Medulla oblongata (tissue), 1 donor: ENCODE results near the gene CHD5.
"Not testable (repeated sequence)": the region's sequence is repeated elsewhere in the genome, so short reads cannot be mapped to it uniquely, and the experiment has no call there.

Experiments used
- DNase-seq: peaks from one replicate; pipeline ENCODE4 v3.0.0-alpha.2; 2015; ENCODE audit errors: extremely low spot score

The CHD5 gene

GRCh38 chr1:6086358-6086757 lies 93.8 kb downstream of the CHD5 start:
- no peak for DNase-seq

- no peak for DNase-seq
Measured at GRCh38 chr1:6085666-6086065, 94.5 kb downstream of the CHD5 start.

DNA sequence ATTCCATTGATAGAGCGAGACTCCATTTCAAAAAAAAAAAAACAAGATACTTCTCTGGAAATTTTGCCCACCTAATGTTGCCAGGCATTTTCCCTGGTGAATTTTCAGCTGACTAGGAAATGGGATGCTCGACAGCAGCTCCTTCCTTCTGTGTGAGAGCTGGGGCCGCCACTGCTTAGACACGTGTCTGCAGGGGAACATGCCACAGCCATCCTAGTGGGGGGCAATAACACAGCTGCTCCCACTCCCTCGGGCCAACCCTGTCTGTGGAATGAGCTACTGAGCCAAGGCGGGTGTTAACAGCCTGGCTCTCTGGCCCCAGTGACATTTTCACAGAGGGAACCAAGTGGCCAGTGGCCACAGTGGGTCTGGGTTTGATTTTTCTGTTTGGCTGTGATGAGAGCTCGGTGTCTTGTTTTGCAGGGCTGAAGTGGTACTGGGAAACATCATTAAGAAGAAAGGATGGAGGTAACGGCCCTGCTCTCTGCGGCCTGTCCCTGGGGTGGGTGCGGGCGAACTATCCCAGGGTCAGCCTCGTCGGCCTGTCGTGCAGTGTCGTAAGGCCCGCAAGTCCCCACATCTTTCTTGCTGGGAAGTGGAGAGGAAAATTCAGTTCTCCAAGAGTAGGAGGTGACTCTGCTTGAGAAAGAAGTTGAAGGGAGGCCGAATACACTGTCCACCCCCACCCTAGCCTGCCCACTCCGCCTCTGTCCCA lies 95.2 kb downstream of the CHD5 start:
- DNase-seq: no peak

- DNase-seq: peak; percentile 11
Measured at GRCh38 chr1:6083801-6084446, 96.2 kb downstream of the CHD5 start.

GRCh38 chr1:6083385-6083784 lies 96.7 kb downstream of the CHD5 start:
- no peak for DNase-seq

DNA sequence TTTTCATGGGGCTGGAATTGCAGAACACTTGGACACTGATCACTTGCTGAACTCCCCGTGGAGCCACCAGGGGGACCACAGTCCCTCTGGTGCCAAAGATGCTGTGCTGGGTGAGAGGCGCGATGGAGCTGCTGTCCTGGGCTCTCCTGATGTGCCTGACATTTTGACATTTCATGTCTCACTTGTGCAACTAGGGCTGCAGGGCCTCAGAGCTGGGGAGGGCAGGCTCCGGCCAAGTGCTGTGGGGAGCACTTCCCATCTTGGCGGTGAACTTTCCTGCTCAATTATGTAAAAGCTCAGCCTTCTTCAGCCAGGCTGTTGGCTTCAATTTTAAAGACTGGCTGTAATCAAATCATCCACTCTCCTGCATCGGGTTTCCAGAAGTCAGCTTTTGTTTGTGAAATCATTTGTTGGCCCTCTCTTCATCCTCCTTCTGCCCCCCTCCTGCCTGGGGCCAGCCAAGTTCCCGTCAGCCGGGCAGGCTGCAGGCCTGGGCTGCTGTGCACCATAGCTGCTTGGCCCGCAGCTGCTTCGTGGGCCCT lies 97.6 kb downstream of the CHD5 start:
- DNase-seq: peak; percentile 42

DNA sequence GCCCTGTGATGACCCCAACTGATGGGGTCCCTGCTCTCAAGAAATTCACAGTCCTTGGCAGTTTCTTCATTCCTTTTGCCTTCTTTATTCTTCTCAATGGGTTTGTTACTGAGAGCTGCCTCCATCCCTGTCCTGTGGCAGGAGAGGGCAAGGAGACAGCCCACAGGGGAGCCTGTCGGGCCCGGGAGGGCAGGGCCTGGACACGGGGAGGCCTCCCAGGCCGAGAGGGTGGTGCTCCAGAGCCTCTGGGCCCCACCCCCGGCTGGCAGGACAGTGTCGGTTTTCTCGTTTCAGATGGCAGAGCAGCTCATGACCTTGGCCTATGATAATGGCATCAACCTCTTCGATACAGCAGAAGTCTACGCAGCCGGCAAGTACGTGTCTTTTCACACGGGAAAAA lies 98.2 kb downstream of the CHD5 start:
- no peak for DNase-seq

GRCh38 chr1:6080469-6080868 lies 99.7 kb downstream of the CHD5 start:
- DNase-seq: peak; percentile 8

DNA sequence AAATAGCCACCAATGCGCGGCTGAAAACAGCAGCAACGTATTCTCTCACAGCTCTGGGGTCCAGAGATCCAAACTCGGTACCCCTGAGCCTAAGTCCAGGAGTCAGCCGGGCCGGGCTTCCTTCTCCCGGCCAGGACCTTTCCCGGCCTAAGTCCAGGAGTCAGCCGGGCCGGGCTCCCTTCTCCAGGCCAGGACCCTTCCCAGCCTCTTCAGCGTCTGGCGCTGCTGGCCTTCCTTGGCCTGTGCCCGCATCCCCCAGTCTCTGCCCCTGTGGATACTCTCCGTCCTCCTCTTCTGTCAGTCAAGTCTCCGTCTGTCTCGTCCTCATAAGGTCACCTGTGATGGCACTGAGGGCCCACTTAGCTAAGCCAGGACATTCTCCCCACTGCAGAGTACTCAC lies 102.2 kb downstream of the CHD5 start:
- no peak for DNase-seq

GRCh38 chr1:6077506-6077905 lies 102.6 kb downstream of the CHD5 start:
- no peak for DNase-seq

DNA sequence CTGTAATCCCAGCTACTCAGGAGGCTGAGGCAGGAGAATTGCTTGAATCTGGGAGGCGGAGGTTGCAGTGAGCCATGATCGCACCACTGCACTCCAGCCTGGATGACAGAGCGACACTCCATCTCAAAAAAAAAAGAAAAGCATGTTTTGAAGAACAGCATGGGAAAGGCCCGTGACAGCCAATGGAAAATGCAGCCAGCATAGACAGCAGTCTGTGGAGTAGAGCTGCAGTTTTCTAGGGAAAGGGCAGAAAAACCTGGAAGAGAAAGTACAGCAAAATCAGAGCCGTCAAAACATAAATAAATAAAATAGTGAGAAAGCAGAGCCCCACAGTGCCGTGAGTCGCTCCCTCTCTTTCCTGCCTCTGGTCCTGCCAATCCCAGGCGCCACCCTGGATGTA lies 103.1 kb downstream of the CHD5 start:
- not testable (repeated sequence) for DNase-seq

DNA sequence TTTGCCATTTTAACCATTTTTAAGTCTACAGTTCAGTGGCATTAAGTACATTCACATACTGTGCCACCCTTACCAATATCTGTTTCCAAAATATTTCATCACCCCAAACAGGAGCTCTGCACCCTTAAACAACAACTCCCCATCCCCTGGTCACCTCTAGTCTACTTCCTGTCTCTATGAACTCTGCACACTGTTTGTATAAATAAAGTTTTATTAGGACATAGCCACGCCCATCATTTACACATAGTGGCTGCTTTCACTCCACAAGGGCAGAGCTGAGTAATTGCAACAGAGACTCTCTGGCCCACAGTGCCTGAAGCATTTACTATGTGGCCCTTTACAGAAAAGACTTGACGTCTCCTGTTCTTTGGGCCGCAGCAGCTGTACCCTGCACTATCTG lies 104.4 kb downstream of the CHD5 start:
- DNase-seq: no peak

GRCh38 chr1:6074192-6074901 lies 105.8 kb downstream of the CHD5 start:
- DNase-seq: no peak

DNA sequence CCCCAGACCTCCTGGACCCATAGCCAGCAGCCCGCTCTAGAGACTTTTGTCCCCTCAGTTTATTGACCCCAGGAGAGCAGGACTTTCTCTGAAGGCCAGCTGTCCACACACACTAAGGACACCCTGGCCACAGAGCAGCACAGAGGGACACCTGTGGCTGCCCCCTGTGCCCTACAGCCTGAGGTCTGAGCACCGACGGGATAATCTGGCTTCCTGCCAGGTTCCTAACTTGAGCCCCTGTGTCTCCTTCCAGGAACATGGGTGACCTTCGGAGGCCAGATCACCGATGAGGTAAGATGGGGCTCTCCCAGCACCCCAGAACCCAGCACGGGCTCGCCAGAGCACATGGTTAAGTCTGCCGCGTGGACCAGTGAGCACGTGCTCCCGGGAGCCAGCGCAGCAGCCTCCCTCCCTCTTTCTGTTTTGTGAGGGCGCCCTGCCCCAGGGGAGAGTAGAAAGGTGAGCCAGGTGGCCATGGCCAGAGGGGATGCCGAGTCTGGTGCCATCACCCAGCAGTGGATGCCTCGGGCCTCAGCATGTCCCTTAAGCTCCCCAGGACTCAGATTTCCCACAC lies 106.6 kb downstream of the CHD5 start:
- no peak for DNase-seq

- no peak for DNase-seq
Measured at GRCh38 chr1:6072774-6073479, 107.2 kb downstream of the CHD5 start.

- no peak for DNase-seq
Measured at GRCh38 chr1:6071219-6071618, 108.9 kb downstream of the CHD5 start.

GRCh38 chr1:6070450-6070974 lies 109.6 kb downstream of the CHD5 start:
- no peak for DNase-seq

DNA sequence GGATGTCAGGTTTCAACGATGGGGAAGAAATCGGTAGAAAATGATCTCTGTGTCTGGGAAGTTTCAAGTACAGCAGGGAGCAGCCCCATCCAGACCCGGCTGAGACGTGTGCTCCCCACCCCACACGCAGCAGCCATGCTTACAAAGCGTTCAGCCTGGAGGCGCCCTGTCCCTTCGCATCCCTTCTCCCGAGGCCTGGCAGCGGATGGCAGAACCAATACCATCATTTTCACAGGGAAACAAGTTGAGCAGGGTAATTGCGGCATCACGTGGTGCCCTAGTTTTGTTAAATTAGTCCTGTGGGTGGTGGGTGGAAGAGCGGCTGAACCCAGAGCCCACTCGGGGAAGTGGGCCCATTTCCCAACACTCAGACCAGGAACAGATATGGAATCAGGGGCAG lies 110.5 kb downstream of the CHD5 start:
- no peak for DNase-seq

GRCh38 chr1:6068932-6069331 lies 111.2 kb downstream of the CHD5 start:
- DNase-seq: no peak

- no peak for DNase-seq
Measured at GRCh38 chr1:6068073-6068472, 112.0 kb downstream of the CHD5 start.

- DNase-seq: no peak
Measured at GRCh38 chr1:6066680-6067079, 113.4 kb downstream of the CHD5 start.
